ENCODE measurements around the gene TEDC1.

- TF ChIP-seq CTCF (IDR thresholded peaks at IDR 0.05) (no peak), POLR2A (IDR thresholded peaks at IDR 0.05) (no peak)
These were observed 17.9 kb upstream of the TEDC1 start for GRCh38 chr14:105473033-105473676.

Measured in testis (tissue), 2 donors.